DOHH2 (cell line): ENCODE measurements around the gene DGKD.

Source experiments
- EZH2phosphoT487 ChIP-seq: fragments of 200-600 bp; sonication (generic); IDR thresholded peaks from 2 replicates; pipeline ENCODE4 v1.6.1; 2017; ENCODE audit warnings: borderline replicate concordance, mild to moderate bottlenecking, antibody characterized with exemption, low read length, moderate library complexity, mixed read lengths
- TF ChIP-seq, protein P1 (sequence below): fragments of 200-600 bp; sonication (generic); IDR thresholded peaks from one replicate; pipeline ENCODE4 v1.5.1; 2014; ENCODE audit warnings: antibody characterized with exemption, mild to moderate bottlenecking, low read depth, low read length; ENCODE audit not compliant: poor library complexity, severe bottlenecking

DNA sequence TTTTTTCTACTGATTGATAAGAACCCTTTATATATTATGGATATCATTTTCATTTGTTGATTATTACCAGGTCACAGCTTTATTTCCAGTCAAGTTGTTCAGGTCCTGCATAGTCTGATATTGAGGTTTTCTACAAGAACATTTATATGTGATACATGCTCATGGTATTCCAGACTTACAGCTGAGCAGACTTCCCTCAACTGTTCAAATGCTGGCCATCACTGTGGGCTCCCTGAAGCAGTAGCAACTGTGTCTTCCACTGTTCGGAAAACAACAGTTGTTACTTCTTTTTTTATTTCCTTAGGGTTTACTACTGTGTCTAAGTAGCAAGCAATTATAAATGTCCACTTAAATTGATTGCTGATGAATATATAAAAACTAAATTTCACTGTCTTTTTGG is 79.5 kb downstream of the DGKD start:
- TF ChIP-seq, protein P1, sequence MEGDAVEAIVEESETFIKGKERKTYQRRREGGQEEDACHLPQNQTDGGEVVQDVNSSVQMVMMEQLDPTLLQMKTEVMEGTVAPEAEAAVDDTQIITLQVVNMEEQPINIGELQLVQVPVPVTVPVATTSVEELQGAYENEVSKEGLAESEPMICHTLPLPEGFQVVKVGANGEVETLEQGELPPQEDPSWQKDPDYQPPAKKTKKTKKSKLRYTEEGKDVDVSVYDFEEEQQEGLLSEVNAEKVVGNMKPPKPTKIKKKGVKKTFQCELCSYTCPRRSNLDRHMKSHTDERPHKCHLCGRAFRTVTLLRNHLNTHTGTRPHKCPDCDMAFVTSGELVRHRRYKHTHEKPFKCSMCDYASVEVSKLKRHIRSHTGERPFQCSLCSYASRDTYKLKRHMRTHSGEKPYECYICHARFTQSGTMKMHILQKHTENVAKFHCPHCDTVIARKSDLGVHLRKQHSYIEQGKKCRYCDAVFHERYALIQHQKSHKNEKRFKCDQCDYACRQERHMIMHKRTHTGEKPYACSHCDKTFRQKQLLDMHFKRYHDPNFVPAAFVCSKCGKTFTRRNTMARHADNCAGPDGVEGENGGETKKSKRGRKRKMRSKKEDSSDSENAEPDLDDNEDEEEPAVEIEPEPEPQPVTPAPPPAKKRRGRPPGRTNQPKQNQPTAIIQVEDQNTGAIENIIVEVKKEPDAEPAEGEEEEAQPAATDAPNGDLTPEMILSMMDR: no peak
- no peak for TF ChIP-seq EZH2phosphoT487
